ENCODE data around the gene RTRAF.

The RTRAF gene

GRCh38 chr14:52051871-52052270, 62.5 kb downstream of the RTRAF start:
- DNase-seq = no peak

DNA sequence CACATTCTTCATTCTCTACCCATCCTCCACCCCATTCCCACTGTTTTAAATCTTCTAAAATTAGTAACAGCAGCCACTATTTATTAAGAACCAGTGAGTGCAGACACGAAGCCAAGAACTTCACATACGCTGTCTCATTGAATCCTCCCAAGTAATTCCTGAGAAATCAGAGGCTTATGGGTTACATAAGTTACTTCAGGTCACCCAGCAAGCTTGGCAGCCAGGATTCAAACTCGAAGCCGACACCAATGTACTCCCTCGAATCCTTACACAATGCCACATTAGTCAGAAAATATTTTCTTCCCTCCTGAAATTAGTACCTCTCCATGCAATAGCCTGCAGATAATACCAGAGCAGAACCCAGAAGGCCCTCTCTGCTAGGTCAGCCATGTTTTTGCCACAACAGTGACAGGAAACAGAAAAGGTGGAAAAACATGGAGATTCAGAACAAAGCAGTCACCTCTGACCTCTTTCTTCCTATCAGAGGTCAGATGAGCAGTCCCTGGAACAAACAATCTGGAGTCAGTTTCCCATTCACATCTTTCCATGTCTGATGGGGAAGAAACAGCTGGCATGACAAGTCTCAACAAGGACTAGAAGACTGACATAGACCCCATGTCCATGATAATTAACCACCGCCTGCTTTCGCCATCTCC, 63.1 kb downstream of the RTRAF start:
- DNase-seq = no peak

GRCh38 chr14:52053044-52053443, 63.7 kb downstream of the RTRAF start:
- DNase-seq = no peak

- no peak for DNase-seq
Observed at GRCh38 chr14:52054678-52055077, 65.3 kb downstream of the RTRAF start.

DNA sequence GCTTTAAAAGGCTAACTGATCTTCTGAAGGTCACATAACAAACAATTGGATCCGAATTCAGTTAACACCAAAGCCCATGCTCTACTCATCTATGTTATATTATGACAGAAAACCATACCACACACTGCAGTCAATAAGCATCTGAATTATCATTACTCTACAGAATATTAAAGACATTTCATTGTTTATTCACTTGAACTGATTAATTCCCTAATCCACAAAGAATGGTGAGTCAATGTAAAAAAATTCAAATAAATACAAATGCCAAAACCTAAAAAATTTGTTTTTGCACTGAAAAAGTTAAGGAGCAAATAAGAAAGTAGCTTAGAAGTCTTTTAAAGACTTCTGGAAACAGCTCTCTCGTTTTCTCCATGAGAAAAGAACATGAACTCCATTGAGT, 65.8 kb downstream of the RTRAF start:
- no peak for DNase-seq

DNA sequence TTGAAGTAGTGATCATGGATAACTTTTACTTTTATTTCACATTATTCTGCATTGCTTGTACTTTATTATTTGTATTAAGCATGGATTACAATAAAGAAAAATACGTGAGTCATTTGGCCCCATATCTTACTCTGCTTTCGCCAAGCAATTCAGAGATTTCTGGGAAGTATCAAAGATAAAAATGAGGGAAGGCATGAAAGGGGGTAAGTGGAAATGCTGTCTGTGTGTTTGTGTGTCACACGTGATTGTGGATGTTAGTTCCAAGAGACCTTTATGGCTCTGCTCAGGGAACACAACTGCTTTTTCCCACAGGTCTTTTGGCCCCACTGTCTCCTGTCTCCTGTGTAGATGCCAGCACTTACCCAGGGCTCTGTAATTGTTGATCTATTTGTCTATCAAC, 69.0 kb downstream of the RTRAF start:
- DNase-seq = no peak

DNA sequence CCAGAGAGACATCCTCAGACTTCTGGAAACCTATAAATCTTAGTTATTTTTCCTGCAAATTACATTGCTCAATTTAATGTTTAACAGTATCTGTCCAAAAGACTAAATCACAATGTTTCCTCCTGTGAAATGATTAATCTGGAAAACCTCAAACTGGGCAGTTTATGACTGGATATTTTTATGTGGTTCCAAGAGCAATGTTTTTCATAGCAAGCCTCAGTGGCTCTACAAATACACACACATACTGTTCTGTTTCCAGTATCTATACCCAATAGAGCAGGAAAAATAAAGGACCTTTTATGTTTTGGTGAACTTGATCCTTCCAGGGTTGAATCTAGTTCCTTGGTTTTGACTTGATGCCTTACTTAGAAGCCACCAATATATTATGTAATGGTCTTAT, 70.3 kb downstream of the RTRAF start:
- DNase-seq = no peak

DNA sequence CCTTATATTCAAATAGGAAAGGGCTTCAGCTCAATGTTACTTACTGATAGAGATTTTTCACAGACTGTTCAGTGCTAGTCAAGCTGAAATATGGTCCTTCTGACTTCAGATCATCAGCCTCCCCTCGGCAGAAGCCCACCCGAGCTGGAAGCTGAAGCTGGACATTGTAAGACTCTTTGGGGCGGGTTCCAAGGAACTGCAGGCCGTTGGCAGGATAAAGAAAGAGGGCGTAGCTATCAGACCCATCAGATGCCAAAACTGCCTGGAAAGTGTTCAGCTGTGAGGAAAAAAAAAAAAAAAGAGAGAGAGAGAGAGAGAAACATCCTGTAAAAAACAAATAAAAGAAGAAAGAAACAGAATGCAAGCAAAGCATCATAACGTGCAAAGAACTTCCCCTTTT, 70.7 kb downstream of the RTRAF start:
- DNase-seq = no peak

Data from activated CD8-positive, alpha-beta memory T cell treated with anti-CD3 and anti-CD28 coated beads, Interleukin-2, amount 50 U/mL, for 48 hours (primary cell).